T-cell (primary cell): ENCODE results near the gene ADD3. TPM values are rescaled to one million over a fixed set of nuclear protein-coding genes. Genes with fewer than 3 reads are reported as not detected.
"Not testable (repeated sequence)": the region's sequence is repeated elsewhere in the genome, so short reads cannot be mapped to it uniquely, and the experiment has no call there.

Experiments used
- ATAC-seq, 4 experiments: fragments of 200-7000 bp in 3 of 4; fragments of 150-1000 bp in 1 of 4; cut with Tn5 transposase; replicated peaks in 1 of 4; 1 replicate in 3 of 4; 2 replicates in 1 of 4; pipeline ENCODE4 v1.10.0; 2021; ENCODE audit warnings: moderate library complexity in 3 of 4, mild to moderate bottlenecking in 2 of 4, moderate number of reproducible peaks in 1 of 4
- CTCF ChIA-PET, 2 donors: fragments of 300-600 bp; sonication (Branson Sonifier 250); formaldehyde crosslinking; loops; one replicate each; lab custom pipeline; 2022; ENCODE audit warnings: antibody characterized with exemption in 2 of 2; lab: Charles Lee
- POLR2A ChIA-PET, 2 donors: fragments of 300-600 bp; sonication (Branson Sonifier 250); formaldehyde crosslinking; loops; one replicate each; lab custom pipeline; 2022; ENCODE audit warnings: antibody characterized with exemption in 2 of 2; lab: Charles Lee
- DNase-seq, 35 experiments: peaks; one replicate each; pipeline versions ENCODE4 v3.0.0 to v3.0.0-alpha.2; 2013 to 2023
- H3K27ac ChIP-seq: one replicate; pipeline ENCODE4 v1.5.1; 2013; ENCODE audit warnings: low read length
- H3K27me3 ChIP-seq, 2 experiments: replicated peaks in 1 of 2; 1 replicate in 1 of 2; 2 replicates in 1 of 2; pipeline versions ENCODE4 v1.6.1 to v1.7.0; 2013; ENCODE audit warnings: low read length in 1 of 2, mixed read lengths in 1 of 2; ENCODE audit not compliant: control insufficient read depth in 2 of 2, insufficient read depth in 2 of 2; ENCODE audit errors: extremely low read depth in 1 of 2
- H3K36me3 ChIP-seq, 2 donors: 1 replicate in 1 of 2; 2 replicates in 1 of 2; pipeline versions ENCODE4 v1.6.1 to v1.7.0; 2013; ENCODE audit warnings: low read length in 1 of 2; ENCODE audit not compliant: control insufficient read depth in 2 of 2, insufficient read depth in 1 of 2; ENCODE audit errors: extremely low read depth in 1 of 2
- H3K4me1 ChIP-seq, 2 experiments: 1 replicate in 1 of 2; 2 replicates in 1 of 2; pipeline versions ENCODE4 v1.6.1 to v1.7.0; 2013; ENCODE audit warnings: low read length in 2 of 2, mixed read lengths in 1 of 2; ENCODE audit not compliant: insufficient read depth in 2 of 2, control insufficient read depth in 1 of 2; ENCODE audit errors: extremely low read depth in 1 of 2
- H3K4me3 ChIP-seq, 2 donors: 1 replicate in 1 of 2; 2 replicates in 1 of 2; pipeline versions ENCODE4 v1.5.1 to v1.7.0; 2013; ENCODE audit warnings: mild to moderate bottlenecking in 2 of 2, low read length in 1 of 2, moderate library complexity in 1 of 2; ENCODE audit not compliant: control insufficient read depth in 1 of 2; ENCODE audit errors: extremely low read depth in 1 of 2
- H3K9me3 ChIP-seq: 2 replicates; pipeline ENCODE4 v1.7.0; 2013
- H3K27ac Mint-ChIP-seq, 2 donors: one replicate each; pipeline ENCODE4 v1.8.0; 2020 to 2021; ENCODE audit warnings: mild to moderate bottlenecking in 2 of 2, mixed read lengths in 2 of 2
- H3K27me3 Mint-ChIP-seq, 2 donors: one replicate each; pipeline ENCODE4 v1.8.0; 2021 to 2022; ENCODE audit warnings: mixed read lengths in 2 of 2
- H3K36me3 Mint-ChIP-seq: one replicate; pipeline ENCODE4 v1.8.0; 2021; ENCODE audit warnings: mixed read lengths
- H3K4me1 Mint-ChIP-seq, 3 donors: one replicate each; pipeline ENCODE4 v1.8.0; 2020 to 2022; ENCODE audit warnings: mixed read lengths in 3 of 3, mild to moderate bottlenecking in 1 of 3
- H3K4me3 Mint-ChIP-seq, 3 donors: one replicate each; pipeline ENCODE4 v1.8.0; 2020 to 2022; ENCODE audit warnings: mild to moderate bottlenecking in 3 of 3, mixed read lengths in 3 of 3, moderate library complexity in 3 of 3
- H3K9me3 Mint-ChIP-seq, 3 donors: one replicate each; pipeline ENCODE4 v1.8.0; 2020 to 2022; ENCODE audit warnings: mixed read lengths in 3 of 3
- WGBS: methylation state at CpG from one replicate; pipeline ENCODE4 v1.1.5; 2013; ENCODE audit warnings: missing lambda C conversion rate; ENCODE audit not compliant: insufficient coverage; 5-methylcytosine and 5-hydroxymethylcytosine counted together
- total RNA-seq, 35 experiments: library from RNA in 6 of 35; stranded (reverse) in 6 of 35; fragments of 120-200 nt in 1 of 35; gene quantifications; one replicate each; pipeline versions ENCODE4 v1.2.1 to v1.2.4 and lab custom pipeline; 2013 to 2026

The ADD3 gene
- total RNA-seq, 5 donors from 2014 or later (not counting 1 experiment from before 2014, with no cell fraction given) = 296 to 481 (median 303) TPM

DNA sequence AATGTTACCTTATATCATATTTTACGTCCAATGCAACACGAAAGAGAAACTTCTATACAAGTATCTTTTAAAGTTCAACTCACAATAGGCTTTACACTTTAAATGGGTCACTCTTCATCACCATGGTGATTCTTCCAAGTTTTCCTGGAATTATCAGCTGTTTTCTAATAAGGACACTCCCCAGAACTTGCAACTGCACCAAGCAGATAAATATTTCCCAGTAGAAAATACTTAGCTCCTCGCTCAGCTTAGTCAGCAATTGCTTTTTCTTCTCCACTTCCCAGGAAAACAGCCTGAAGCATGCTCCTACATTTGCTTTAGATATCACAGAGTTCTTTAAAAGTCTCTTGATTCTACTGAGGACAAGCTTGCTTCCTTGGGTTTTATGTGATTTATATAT is 25.7 kb upstream of the ADD3 start:
- no peaks in the 10 kb centered on the region for H3K27me3 ChIP-seq
- POLR2A ChIA-PET = interaction anchor here (0.6 to 0.7 kb wide), 2 partner anchors 104 to 208 kb away, joined by 3 read pairs; no protein-coding TSS in a partner anchor
- no peak overlapping the region for H3K27ac ChIP-seq
- peaks cover 2 to 3% of the 10 kb centered on the region in 2 experiments for H3K4me1 ChIP-seq
- 92% methylated on average over 2 of the region's 3 CpGs for WGBS
- CTCF ChIA-PET = interaction anchor here (0.6 to 1.9 kb wide), 9 partner anchors 9 to 100 kb away, joined by 3 to 6 read pairs (median 3); no protein-coding TSS in a partner anchor
- Mint-ChIP-seq H3K9me3 (peaks cover 0 to 7% (median 4%) of the 10 kb centered on the region in 3 donors), H3K4me3 (no peak overlapping the region), H3K27ac (no peak overlapping the region), H3K4me1 (peaks cover 11% of the 10 kb centered on the region in 3 donors), H3K27me3 (no peaks in the 10 kb centered on the region), H3K36me3 (peaks cover 5% of the 10 kb centered on the region)
- no peak for ATAC-seq
- no peaks in the 10 kb centered on the region for H3K36me3 ChIP-seq
- H3K4me3 ChIP-seq = no peak overlapping the region
- no peak for DNase-seq
- no peaks in the 10 kb centered on the region for H3K9me3 ChIP-seq

- H3K27ac Mint-ChIP-seq = no peak overlapping the region
- DNase-seq (no peak), ATAC-seq (no peak)
- Histone ChIP-seq H3K4me1 (peaks cover 2 to 3% of the 10 kb centered on the region in 2 experiments), H3K36me3 (no peaks in the 10 kb centered on the region), H3K4me3 (no peak overlapping the region), H3K27me3 (no peaks in the 10 kb centered on the region), H3K27ac (no peak overlapping the region), H3K9me3 (no peaks in the 10 kb centered on the region)
- H3K4me3 Mint-ChIP-seq = no peak overlapping the region
- peaks cover 5% of the 10 kb centered on the region for H3K36me3 Mint-ChIP-seq
- ChIA-PET CTCF (interaction anchor here (0.6 to 1.9 kb wide), 7 partner anchors 9 to 115 kb away, joined by 3 to 6 read pairs (median 3); no protein-coding TSS in a partner anchor), POLR2A (interaction anchor here in 1 of 2 donors (0.6 kb wide), 1 partner anchor 105 kb away, joined by 3 read pairs; no protein-coding TSS in a partner anchor)
- peaks cover 0 to 8% (median 4%) of the 10 kb centered on the region in 3 donors for H3K9me3 Mint-ChIP-seq
- H3K27me3 Mint-ChIP-seq = no peaks in the 10 kb centered on the region
- no CpG with 5 or more reads among the region's 1 CpG for WGBS
- H3K4me1 Mint-ChIP-seq = peaks cover 11% of the 10 kb centered on the region in 3 donors
These were observed 25.0 kb upstream of the ADD3 start for GRCh38 chr10:109982812-109983211.

GRCh38 chr10:109984013-109984412 is 23.8 kb upstream of the ADD3 start:
- Mint-ChIP-seq H3K27me3 (peaks cover 0 to 5% of the 10 kb centered on the region in 2 donors), H3K27ac (no peak overlapping the region), H3K36me3 (peaks cover 9% of the 10 kb centered on the region), H3K4me3 (no peak overlapping the region), H3K4me1 (peaks cover 1 to 11% (median 2%) of the 10 kb centered on the region in 3 donors), H3K9me3 (peaks cover 0 to 12% (median 4%) of the 10 kb centered on the region in 3 donors)
- ChIA-PET CTCF (no interaction called here), POLR2A (no interaction called here)
- Histone ChIP-seq H3K27ac (no peak overlapping the region), H3K27me3 (no peaks in the 10 kb centered on the region), H3K4me1 (no peaks in the 10 kb centered on the region), H3K36me3 (no peaks in the 10 kb centered on the region), H3K9me3 (no peaks in the 10 kb centered on the region), H3K4me3 (no peak overlapping the region)
- WGBS = 66% methylated on average over 2 of the region's 2 CpGs
- DNase-seq (no peak), ATAC-seq (no peak)

GRCh38 chr10:109985768-109986167 is 22.0 kb upstream of the ADD3 start:
- not testable (repeated sequence) for DNase-seq, ATAC-seq, H3K4me3 ChIP-seq, H3K27me3 Mint-ChIP-seq, H3K27ac Mint-ChIP-seq, H3K36me3 Mint-ChIP-seq, H3K4me1 ChIP-seq, H3K4me3 Mint-ChIP-seq, H3K27me3 ChIP-seq, H3K4me1 Mint-ChIP-seq, H3K9me3 ChIP-seq, H3K36me3 ChIP-seq, H3K27ac ChIP-seq
- no CpG with 5 or more reads among the region's 3 CpGs for WGBS
- POLR2A ChIA-PET = interaction anchor here in 1 of 2 donors (0.7 kb wide), 1 partner anchor 108 kb away, joined by 4 read pairs; no protein-coding TSS in a partner anchor
- CTCF ChIA-PET = interaction anchor here in 1 of 2 donors (0.7 kb wide), 1 partner anchor 318 kb away, joined by 6 read pairs; no protein-coding TSS in a partner anchor
- H3K9me3 Mint-ChIP-seq = peaks cover 0 to 12% (median 4%) of the 10 kb centered on the region in 3 donors

GRCh38 chr10:109987452-109988211 is 20.2 kb upstream of the ADD3 start:
- DNase-seq (no peak), ATAC-seq (no peak)
- H3K36me3 ChIP-seq = no peaks in the 10 kb centered on the region
- no peaks in the 10 kb centered on the region for H3K4me1 ChIP-seq
- Mint-ChIP-seq H3K4me3 (no peak overlapping the region), H3K4me1 (peaks cover 0 to 4% (median 2%) of the 10 kb centered on the region in 3 donors), H3K36me3 (peaks cover 9% of the 10 kb centered on the region), H3K27me3 (peaks cover 0 to 6% of the 10 kb centered on the region in 2 donors), H3K27ac (no peak overlapping the region), H3K9me3 (peaks cover 0 to 12% (median 4%) of the 10 kb centered on the region in 3 donors)
- H3K4me3 ChIP-seq = no peak overlapping the region
- H3K9me3 ChIP-seq = no peaks in the 10 kb centered on the region
- CTCF ChIA-PET = interaction anchor here (0.5 to 1.8 kb wide), 8 partner anchors 9 to 103 kb away, joined by 3 to 5 read pairs (median 3); no protein-coding TSS in a partner anchor
- no peak overlapping the region for H3K27ac ChIP-seq
- POLR2A ChIA-PET = no interaction called here
- no CpG with 5 or more reads among the region's 3 CpGs for WGBS
- H3K27me3 ChIP-seq = no peaks in the 10 kb centered on the region

DNA sequence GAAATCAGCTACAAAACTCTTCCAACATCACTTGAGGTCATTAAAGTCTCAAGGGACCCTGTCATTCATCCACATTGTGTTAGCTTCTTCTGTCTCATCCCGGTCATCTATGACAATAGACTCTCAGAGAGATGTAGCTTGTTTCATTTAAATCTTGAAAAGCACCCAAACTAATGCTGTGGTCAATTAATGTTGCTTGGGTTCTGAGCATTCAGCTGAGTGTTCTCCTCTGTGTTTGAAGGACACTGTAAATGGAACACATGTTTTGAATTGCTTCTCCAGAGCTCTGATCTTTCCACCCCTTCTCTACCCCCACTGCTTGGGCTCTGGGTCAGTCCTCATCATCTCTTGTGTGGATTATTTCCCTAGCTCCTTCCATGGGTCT is 19.6 kb upstream of the ADD3 start:
- Histone ChIP-seq H3K9me3 (no peaks in the 10 kb centered on the region), H3K4me3 (no peak overlapping the region), H3K27ac (no peak overlapping the region), H3K27me3 (no peaks in the 10 kb centered on the region), H3K36me3 (no peaks in the 10 kb centered on the region), H3K4me1 (no peaks in the 10 kb centered on the region)
- H3K27me3 Mint-ChIP-seq = peaks cover 0 to 6% of the 10 kb centered on the region in 2 donors
- WGBS = no CpG with 5 or more reads among the region's 1 CpG
- H3K9me3 Mint-ChIP-seq = peaks cover 0 to 12% (median 4%) of the 10 kb centered on the region in 3 donors
- H3K4me1 Mint-ChIP-seq = peaks cover 0 to 4% (median 4%) of the 10 kb centered on the region in 3 donors
- ATAC-seq (no peak), DNase-seq (no peak)
- H3K4me3 Mint-ChIP-seq = no peak overlapping the region
- H3K27ac Mint-ChIP-seq = no peak overlapping the region
- H3K36me3 Mint-ChIP-seq = peaks cover 9% of the 10 kb centered on the region
- ChIA-PET POLR2A (no interaction called here), CTCF (interaction anchor here (0.5 to 1.8 kb wide), 7 partner anchors 9 to 104 kb away, joined by 3 to 5 read pairs (median 3); no protein-coding TSS in a partner anchor)
